Ramos (cell line): Measurements from ENCODE around the gene KRT15.

Source experiments
- in situ Hi-C: fragments of 300-500 bp; cut with MboI; formaldehyde crosslinking; loops from one replicate; pipeline ENCODE4 v1.14.3; 2022; ENCODE audit warnings: low sequenced_read_pairs; ENCODE audit not compliant: unreplicated experiment

KRT15 gene

GRCh38 chr17:41518789-41519449 is at the start of gene KRT15:
KRT15 (minus strand) TSS chr17:41518890; CDS start chr17:41518827, 63 bp downstream.
- in situ Hi-C loops, result no loop called here

- in situ Hi-C loops, result no loop called here
Observed at GRCh38 chr17:41567317-41567716, 48.6 kb upstream of the KRT15 start.

- in situ Hi-C loops, result no loop called here
Observed at GRCh38 chr17:41565338-41565737, 46.6 kb upstream of the KRT15 start.

DNA sequence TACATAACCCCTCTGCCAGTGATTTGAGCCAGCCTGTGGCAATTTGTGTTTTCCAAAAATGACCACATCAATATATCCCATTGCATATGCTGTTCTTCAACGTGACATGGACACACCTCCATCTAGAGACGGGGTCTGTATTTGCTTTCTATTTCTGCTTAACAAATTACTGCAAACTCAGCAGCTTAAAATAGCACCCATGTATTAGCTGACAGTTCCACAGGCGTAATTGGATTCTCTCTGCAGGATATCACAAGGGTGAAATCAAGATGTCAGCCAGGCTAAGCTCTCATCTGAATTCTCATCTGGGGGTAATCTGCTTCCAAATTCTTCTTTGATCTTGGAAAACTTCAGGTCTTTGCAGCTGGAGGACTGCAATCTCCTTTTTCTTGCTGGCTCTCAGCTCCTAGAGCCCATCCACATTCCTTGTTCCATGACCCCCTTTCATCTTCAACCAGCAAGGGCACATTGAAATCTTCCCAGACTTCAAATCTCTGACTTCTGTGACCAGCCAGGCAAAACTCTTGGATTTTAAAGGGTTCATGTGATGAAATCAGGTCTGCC is 45.0 kb upstream of the KRT15 start:
- in situ Hi-C loops, result no loop called here

GRCh38 chr17:41561554-41561953 is 42.9 kb upstream of the KRT15 start:
- in situ Hi-C loops, result no loop called here

DNA sequence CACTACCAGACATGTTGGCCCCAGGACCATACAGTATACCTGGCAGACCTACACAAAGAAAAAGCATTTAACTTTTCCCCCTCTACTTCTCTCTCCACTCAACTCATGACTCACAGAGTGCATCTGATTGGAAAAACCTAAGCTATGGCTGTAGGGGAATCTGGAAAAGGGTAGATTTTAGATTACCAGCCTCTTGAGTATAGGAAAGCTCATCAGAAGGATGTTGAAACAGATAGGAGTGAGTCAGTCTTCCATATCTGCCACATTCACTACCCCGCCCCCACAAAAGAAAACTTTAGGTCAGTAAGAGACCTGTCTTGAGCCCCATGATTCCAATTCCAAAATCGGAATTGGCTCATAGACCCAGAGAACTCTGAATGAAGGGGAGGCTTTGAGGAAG is 40.9 kb upstream of the KRT15 start:
- in situ Hi-C loops, result no loop called here

- in situ Hi-C loops, result no loop called here
Observed at GRCh38 chr17:41556931-41557330, 38.2 kb upstream of the KRT15 start.

DNA sequence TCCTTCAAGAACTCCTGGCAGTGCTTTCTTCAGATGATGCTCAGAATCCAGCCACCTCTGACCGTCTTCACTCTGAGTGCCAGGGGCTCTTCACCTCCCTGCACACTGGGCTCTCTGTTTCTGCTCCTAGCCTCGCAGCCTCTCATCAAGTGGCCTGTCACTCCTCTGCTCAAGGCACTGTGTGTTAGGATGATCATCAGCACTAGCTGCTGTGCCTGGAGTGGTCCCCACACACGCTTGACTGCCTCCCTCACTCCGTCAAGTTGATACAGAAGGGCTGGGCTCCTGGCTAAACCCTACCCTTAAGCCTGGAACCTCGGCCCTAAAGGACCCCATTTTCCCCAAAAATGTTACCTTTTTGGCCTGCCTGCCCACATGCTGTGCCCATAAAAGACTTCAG is 37.6 kb upstream of the KRT15 start:
- in situ Hi-C loops, result no loop called here

GRCh38 chr17:41555105-41555887 is 36.6 kb upstream of the KRT15 start:
- in situ Hi-C loops, result no loop called here

DNA sequence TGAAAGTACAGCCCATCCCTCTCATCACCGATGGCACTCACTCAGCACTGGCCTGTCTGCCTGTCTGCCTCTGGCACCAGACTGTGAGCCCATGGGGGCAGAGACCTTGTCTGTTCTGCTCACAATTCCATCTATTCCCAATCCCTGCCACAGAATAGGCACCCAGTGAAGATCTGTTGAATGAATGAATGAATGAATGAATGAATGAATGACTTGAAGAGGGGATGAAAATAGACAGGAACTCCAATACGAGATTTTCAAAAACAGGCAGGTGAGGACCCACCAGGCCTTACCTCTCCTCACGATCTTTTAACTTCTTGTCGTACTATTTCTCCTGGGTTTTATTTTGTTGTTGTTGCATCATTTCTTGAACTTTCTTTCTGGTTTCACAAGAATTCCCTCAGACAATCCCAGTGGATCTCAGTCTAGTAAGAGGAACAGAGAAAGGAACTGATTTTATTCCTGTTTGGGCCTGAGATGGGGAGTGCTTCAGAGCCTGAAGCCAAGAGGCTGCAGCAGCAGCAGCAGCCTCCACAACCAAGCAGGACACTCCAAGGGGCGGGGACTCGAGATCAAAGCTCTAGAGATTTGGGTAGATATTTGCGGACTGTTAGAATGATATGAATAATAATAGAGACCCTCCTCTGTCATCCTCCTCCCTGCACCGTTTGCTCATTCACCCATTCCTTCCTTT is 35.4 kb upstream of the KRT15 start:
- in situ Hi-C loops, result no loop called here

DNA sequence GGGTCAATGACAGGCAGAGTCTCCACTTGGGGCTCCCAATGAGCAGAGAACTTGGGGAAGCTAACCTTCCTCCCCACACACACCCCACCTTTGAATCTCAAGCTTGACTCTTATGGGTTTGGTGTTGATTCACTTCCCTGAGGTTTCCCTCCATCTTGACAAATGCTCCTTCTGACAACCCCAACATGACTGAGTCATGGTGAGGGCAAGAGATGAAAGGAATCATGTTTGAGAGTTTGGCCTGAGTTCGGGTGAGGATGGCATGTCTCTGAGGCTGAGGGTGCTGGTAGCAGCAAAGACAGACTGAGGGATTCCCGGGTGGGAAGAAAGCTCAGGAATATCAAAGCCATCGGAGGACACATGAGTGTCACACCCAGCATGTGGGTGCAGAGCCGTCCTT is 34.5 kb upstream of the KRT15 start:
- in situ Hi-C loops, result no loop called here

- in situ Hi-C loops, result no loop called here
Observed at GRCh38 chr17:41552455-41552854, 33.8 kb upstream of the KRT15 start.

DNA sequence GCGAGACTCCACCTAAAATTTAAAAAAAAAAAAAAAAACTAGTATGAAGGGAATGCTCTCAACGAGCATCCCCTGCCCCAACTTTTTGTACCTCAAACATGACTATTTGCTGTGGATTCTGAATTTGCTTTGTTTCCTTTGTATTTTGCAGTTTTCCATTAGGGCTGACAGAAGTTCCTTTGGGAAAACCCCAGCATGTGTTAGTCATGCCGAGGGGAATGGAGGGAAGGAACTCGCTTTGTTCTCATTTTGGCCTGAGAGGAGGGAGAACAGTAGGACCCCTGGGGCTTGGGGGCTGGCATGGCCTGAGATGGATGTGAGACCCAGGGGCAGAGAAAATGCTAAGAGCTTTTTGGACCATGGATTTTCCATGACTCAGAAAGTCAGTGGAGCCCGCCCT is 32.7 kb upstream of the KRT15 start:
- in situ Hi-C loops, result no loop called here

DNA sequence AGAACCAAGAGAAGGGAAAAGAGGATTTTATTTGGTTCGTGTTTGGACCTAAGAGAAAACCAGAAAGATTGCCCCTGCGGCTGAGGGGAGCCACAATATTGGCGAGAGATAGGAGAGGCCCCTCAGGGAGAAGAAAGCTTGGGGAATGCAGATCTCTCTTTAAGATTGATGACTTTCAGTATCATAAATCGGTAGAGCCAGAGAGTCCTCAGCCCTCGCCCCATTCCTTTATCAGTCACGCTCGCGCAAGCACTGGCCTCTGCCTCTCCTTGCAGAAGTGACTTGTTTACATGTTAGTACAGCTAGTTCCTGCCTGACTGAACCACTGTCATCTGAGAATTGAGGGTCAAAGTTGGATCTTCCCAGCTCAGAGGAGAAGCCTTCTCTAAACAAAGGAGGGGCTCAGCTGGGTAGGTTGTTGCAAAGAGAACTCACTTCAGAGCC is 30.9 kb upstream of the KRT15 start:
- in situ Hi-C loops, result no loop called here

- in situ Hi-C loops, result no loop called here
Observed at GRCh38 chr17:41548844-41549595, 30.3 kb upstream of the KRT15 start.

- in situ Hi-C loops, result no loop called here
Observed at GRCh38 chr17:41547921-41548843, 29.5 kb upstream of the KRT15 start.

DNA sequence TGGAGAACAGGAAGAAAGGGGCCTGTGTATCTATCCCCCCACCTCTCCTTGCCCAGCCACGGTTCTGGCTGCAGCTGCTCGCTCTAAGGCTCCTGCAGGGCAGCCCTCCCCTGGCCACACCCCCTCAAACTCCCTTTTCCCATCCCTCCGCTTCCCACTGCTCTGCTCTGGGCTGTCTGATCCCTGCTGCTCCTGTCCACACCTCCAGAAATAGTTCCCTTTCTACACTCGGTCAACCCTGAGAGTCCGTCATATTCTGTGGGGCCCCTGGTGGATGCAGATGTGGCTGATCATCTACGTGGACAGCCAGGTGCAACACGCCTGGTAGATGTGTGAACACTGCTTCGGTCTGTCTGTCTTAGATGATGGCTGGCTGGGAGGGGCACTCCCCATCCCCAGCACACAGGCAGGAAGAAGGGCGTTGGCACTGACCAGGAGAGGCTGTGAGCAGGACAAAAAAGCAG is 28.7 kb upstream of the KRT15 start:
- in situ Hi-C loops, result no loop called here

DNA sequence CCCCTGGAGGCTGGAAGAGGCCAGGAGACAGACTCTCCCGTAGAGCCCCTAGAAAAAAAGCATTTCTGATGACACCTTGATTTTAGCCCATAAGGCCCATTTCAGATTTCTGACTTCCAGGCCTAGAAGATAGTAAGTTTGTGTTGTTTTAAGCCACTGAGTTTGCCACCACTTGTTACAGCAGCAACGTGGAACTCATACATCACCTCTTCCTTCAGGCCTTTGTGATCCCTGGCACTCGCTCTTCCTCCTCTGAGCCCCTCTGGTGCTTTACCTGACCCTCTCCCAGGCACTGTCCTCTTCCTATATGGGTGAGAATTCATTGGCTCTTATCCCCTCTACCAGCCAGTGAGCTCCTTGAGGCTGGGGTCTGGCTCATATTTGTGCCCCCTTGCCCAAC is 28.1 kb upstream of the KRT15 start:
- in situ Hi-C loops, result no loop called here

GRCh38 chr17:41545829-41546410 is 27.2 kb upstream of the KRT15 start:
- in situ Hi-C loops, result no loop called here
